ENCODE results near the gene KRABD2.

Gene KRABD2

DNA sequence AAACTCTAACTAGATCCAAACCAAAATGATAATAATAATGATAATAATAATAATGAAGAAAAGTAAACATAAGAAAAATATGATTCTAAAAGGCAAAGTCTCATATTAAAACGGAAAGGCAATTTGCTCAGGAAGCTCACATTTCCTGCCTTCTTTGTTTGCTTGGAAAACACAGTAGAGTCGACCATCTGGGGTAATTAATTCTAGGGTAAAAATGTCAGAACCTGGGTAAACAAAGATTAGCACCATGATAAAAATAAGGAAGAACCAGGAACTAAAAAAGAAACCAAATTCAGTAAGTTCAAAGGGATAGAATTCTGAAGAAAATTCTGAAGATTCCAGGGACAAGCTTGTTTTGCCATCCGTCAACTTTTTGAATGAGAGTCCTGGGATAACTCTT lies 16.2 kb downstream of the KRABD2 start:
- Histone ChIP-seq H3K27ac (no peak overlapping the region), H3K27me3 (no peaks in the 10 kb centered on the region), H3K36me3 (ENCODE audit: low read depth, missing control alignments) (no peaks in the 10 kb centered on the region), H3K9me3 (no peaks in the 10 kb centered on the region), H3K4me1 (no peaks in the 10 kb centered on the region), H3K4me3 (no peak overlapping the region)
- WGBS, 2 donors: 52 to 54% methylated on average over 3 of the region's 3 CpGs
- no peak for DNase-seq
- intact Hi-C loops (cut with DNase I; ENCODE audit: low total_unique reads): no loop called here
- no peak for TF ChIP-seq CTCF (IDR thresholded peaks at IDR 0.05)
- TF ChIP-seq POLR2A (IDR thresholded peaks at IDR 0.05): no peak

DNA sequence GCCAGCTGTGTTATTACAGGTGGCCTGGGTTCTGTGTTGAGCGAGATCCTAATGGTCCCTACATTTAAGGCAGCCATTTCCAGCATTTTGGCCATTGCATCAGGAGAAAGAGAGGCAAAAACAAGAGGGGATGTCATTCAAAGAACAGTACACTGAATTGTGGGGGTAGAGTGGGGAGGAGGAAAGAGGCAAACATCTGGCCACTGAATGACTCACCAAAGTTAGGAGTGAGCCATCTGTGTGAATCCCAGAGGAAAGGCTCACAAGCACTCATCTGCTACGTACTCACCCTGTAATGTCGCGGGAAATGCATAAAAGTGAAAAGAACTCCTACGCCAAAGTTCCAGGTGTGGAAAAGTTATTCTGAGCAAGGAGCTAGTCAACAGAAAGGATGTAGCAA lies 16.7 kb downstream of the KRABD2 start:
- Histone ChIP-seq H3K27me3 (no peaks in the 10 kb centered on the region), H3K4me1 (no peaks in the 10 kb centered on the region), H3K36me3 (ENCODE audit: low read depth, missing control alignments) (no peaks in the 10 kb centered on the region), H3K9me3 (no peaks in the 10 kb centered on the region), H3K27ac (no peak overlapping the region), H3K4me3 (no peak overlapping the region)
- TF ChIP-seq CTCF (IDR thresholded peaks at IDR 0.05): no peak
- TF ChIP-seq POLR2A (IDR thresholded peaks at IDR 0.05): no peak
- intact Hi-C loops (cut with DNase I; ENCODE audit: low total_unique reads): no loop called here
- DNase-seq: no peak
- WGBS, 2 donors: 78 to 84% methylated on average over 5 of the region's 5 CpGs

- intact Hi-C loops (cut with DNase I; ENCODE audit: low total_unique reads): no loop called here
- H3K27me3 ChIP-seq: no peaks in the 10 kb centered on the region
- 80 to 92% methylated on average over 3 of the region's 3 CpGs for WGBS, 2 donors
- DNase-seq: no peak
- no peaks in the 10 kb centered on the region for H3K9me3 ChIP-seq
- no peaks in the 10 kb centered on the region for H3K4me1 ChIP-seq
- no peaks in the 10 kb centered on the region for H3K36me3 ChIP-seq (ENCODE audit: low read depth, missing control alignments)
- no peak overlapping the region for H3K27ac ChIP-seq
- no peak for TF ChIP-seq POLR2A (IDR thresholded peaks at IDR 0.05)
- no peak for TF ChIP-seq CTCF (IDR thresholded peaks at IDR 0.05)
- no peak overlapping the region for H3K4me3 ChIP-seq
Observed at GRCh38 chr17:8357910-8358309, 18.6 kb downstream of the KRABD2 start.

GRCh38 chr17:8354236-8354635 lies 22.3 kb downstream of the KRABD2 start:
- Histone ChIP-seq H3K9me3 (no peaks in the 10 kb centered on the region), H3K27ac (no peak overlapping the region), H3K4me1 (no peaks in the 10 kb centered on the region), H3K27me3 (no peaks in the 10 kb centered on the region), H3K4me3 (no peak overlapping the region), H3K36me3 (ENCODE audit: low read depth, missing control alignments) (no peaks in the 10 kb centered on the region)
- WGBS, 2 donors: 71 to 85% methylated on average over 8 of the region's 8 CpGs
- intact Hi-C loops (cut with DNase I; ENCODE audit: low total_unique reads): no loop called here
- no peak for DNase-seq
- TF ChIP-seq POLR2A (IDR thresholded peaks at IDR 0.05) (no peak), CTCF (IDR thresholded peaks at IDR 0.05) (no peak)

DNA sequence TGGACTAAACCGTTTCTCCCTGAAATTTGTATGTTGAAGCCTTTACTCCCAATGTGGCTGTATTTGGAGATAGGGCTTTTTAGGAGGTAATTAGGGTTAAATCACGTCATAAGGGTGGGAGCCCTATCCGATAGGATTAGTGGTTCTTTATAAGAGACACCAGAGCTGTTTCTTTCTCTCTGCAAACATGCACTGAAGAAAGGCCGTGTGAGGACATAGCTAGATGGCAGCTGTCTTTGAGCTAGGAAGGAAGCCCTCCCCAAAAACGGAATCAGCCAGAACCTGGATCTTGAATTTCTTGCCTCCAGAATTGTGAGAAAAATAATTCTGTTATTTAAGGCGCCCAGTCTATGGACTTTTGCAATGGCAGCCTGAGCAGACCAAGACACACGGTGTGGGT lies 22.8 kb downstream of the KRABD2 start:
- 81 to 84% methylated on average over 7 of the region's 7 CpGs for WGBS, 2 donors
- Histone ChIP-seq H3K36me3 (ENCODE audit: low read depth, missing control alignments) (no peaks in the 10 kb centered on the region), H3K4me1 (no peaks in the 10 kb centered on the region), H3K4me3 (no peak overlapping the region), H3K9me3 (no peaks in the 10 kb centered on the region), H3K27ac (no peak overlapping the region), H3K27me3 (no peaks in the 10 kb centered on the region)
- intact Hi-C loops (cut with DNase I; ENCODE audit: low total_unique reads): no loop called here
- no peak for DNase-seq
- TF ChIP-seq POLR2A (IDR thresholded peaks at IDR 0.05) (no peak), CTCF (IDR thresholded peaks at IDR 0.05) (no peak)
